Prostate gland (tissue), 2 donors: ENCODE measurements around the gene CCDC146. TPM values are rescaled to one million over a fixed set of nuclear protein-coding genes. Genes with fewer than 3 reads are reported as not detected.

ENCODE experiments used
- DNase-seq: peaks from one replicate; pipeline ENCODE4 v3.0.0-alpha.2; 2019; ENCODE audit warnings: low spot score
- H3K27ac ChIP-seq, 2 donors: fragments of 200-600 bp; sonication (generic); 2 replicates each; pipeline ENCODE4 v1.5.1; 2017 to 2019
- H3K27me3 ChIP-seq: fragments of 200-600 bp; sonication (generic); replicated peaks from 2 replicates; pipeline ENCODE4 v1.5.1; 2019; ENCODE audit not compliant: insufficient read depth
- H3K36me3 ChIP-seq, 2 donors: fragments of 200-600 bp; sonication (generic); 1 replicate in 1 of 2; 2 replicates in 1 of 2; pipeline versions ENCODE4 v1.5.1 to v1.8.1; 2017 to 2019
- H3K4me1 ChIP-seq: fragments of 200-600 bp; sonication (generic); replicated peaks from 2 replicates; pipeline ENCODE4 v1.5.1; 2019
- H3K4me3 ChIP-seq, 2 donors: fragments of 200-600 bp; sonication (generic); 2 replicates each; pipeline ENCODE4 v1.5.1; 2017 to 2019
- H3K9me3 ChIP-seq: fragments of 200-600 bp; sonication (generic); 2 replicates; pipeline ENCODE4 v1.5.1; 2017
- POLR2A ChIP-seq: fragments of 450-650 bp; IDR thresholded peaks from one replicate; pipeline ENCODE4 v1.6.1; 2016; ENCODE audit warnings: antibody characterized with exemption, mild to moderate bottlenecking
- POLR2AphosphoS5 ChIP-seq: sonication (generic); formaldehyde crosslinking; IDR thresholded peaks from one replicate; pipeline ENCODE4 v1.6.1; 2017; ENCODE audit warnings: antibody characterized with exemption
- WGBS: methylation state at CpG from one replicate; pipeline ENCODE4 v1.1.5; 2018; 5-methylcytosine and 5-hydroxymethylcytosine counted together
- intact Hi-C: fragments of 100-400 bp; cut with DNase I; formaldehyde crosslinking; loops from one replicate; pipeline ENCODE4 v1.14.2; 2022
- total RNA-seq, 2 donors: library from RNA; depleted of rRNA; stranded (reverse); fragments of >200 nt; gene quantifications; one replicate each; pipeline ENCODE4 v1.1.0, GENCODE V29; 2016
- TF ChIP-seq, protein P1 (sequence below), 4 experiments: fragments of 200-600 bp in 2 of 4; fragments of 450-650 bp in 2 of 4; sonication (generic) in 2 of 4; IDR thresholded peaks; 1 replicate in 3 of 4; 2 replicates in 1 of 4; pipeline ENCODE4 v1.5.1; 2016 to 2019; ENCODE audit warnings: antibody characterized with exemption in 4 of 4, mild to moderate bottlenecking in 2 of 4, moderate library complexity in 2 of 4

CCDC146 gene
- total RNA-seq, 2 donors from 2014 or later: 16.5 to 21.4 TPM

DNA sequence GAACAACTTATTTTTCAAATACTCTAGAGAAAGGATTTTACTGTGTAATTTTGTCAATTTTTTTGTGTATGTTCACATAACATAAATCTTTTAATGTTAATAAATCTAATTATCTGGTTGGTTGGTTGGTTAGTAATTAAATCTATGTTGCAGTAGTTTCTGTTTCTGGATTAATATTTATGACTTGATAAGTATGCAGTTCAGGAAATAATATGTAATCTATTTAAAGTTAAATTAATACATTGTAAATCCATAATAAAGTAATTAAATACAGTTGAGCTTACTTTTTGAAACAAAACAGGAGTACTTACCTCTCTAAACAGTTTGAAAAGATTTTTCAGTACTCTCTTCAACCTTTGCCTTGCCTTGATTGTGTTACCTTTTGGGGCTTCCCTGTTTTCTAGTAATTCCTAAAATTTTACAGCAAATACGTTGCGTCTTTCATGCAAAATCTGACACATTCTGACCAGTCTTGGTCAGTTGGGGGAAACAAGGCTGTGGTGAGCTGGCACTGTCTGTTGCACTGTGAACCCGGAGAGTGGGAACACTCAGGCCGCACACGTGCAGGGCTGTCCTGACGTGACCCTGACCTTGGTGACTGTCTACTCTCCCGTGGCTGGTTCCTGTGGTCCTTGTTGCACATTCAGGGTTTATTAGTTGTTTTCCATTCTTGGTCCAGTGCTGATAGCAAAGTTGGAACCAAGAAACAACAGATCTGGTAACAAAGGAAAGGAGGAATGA lies 122.8 kb downstream of the CCDC146 start:
- H3K27ac ChIP-seq: no peak overlapping the region
- H3K27me3 ChIP-seq: no peaks in the 10 kb centered on the region
- WGBS: 68% methylated on average over 7 of the region's 7 CpGs
- H3K9me3 ChIP-seq: no peaks in the 10 kb centered on the region
- H3K4me3 ChIP-seq: no peak overlapping the region
- H3K36me3 ChIP-seq: no peaks in the 10 kb centered on the region
- no peak for DNase-seq
- no peaks in the 10 kb centered on the region for H3K4me1 ChIP-seq
- intact Hi-C loops: loop anchor here (10.0 kb wide), 1 partner anchor 120 kb away; the partner anchor contains the start of gene CCDC146
- TF ChIP-seq POLR2A (no peak), POLR2AphosphoS5 (no peak)
- TF ChIP-seq, protein P1, sequence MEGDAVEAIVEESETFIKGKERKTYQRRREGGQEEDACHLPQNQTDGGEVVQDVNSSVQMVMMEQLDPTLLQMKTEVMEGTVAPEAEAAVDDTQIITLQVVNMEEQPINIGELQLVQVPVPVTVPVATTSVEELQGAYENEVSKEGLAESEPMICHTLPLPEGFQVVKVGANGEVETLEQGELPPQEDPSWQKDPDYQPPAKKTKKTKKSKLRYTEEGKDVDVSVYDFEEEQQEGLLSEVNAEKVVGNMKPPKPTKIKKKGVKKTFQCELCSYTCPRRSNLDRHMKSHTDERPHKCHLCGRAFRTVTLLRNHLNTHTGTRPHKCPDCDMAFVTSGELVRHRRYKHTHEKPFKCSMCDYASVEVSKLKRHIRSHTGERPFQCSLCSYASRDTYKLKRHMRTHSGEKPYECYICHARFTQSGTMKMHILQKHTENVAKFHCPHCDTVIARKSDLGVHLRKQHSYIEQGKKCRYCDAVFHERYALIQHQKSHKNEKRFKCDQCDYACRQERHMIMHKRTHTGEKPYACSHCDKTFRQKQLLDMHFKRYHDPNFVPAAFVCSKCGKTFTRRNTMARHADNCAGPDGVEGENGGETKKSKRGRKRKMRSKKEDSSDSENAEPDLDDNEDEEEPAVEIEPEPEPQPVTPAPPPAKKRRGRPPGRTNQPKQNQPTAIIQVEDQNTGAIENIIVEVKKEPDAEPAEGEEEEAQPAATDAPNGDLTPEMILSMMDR (IDR thresholded peaks at IDR 0.05): no peak

- Histone ChIP-seq H3K27ac (no peak overlapping the region), H3K4me1 (no peaks in the 10 kb centered on the region), H3K4me3 (no peak overlapping the region), H3K36me3 (no peaks in the 10 kb centered on the region), H3K27me3 (no peaks in the 10 kb centered on the region), H3K9me3 (no peaks in the 10 kb centered on the region)
- no peak for DNase-seq
- TF ChIP-seq POLR2AphosphoS5 (no peak), POLR2A (no peak)
- TF ChIP-seq, protein P1 (IDR thresholded peaks at IDR 0.05): no peak
- intact Hi-C loops: loop anchor here (10.0 kb wide), 1 partner anchor 121 kb away; the partner anchor contains the start of gene CCDC146
- 72% methylated on average over 5 of the region's 5 CpGs for WGBS
Measured at GRCh38 chr7:77246026-77246640, 123.7 kb downstream of the CCDC146 start.

DNA sequence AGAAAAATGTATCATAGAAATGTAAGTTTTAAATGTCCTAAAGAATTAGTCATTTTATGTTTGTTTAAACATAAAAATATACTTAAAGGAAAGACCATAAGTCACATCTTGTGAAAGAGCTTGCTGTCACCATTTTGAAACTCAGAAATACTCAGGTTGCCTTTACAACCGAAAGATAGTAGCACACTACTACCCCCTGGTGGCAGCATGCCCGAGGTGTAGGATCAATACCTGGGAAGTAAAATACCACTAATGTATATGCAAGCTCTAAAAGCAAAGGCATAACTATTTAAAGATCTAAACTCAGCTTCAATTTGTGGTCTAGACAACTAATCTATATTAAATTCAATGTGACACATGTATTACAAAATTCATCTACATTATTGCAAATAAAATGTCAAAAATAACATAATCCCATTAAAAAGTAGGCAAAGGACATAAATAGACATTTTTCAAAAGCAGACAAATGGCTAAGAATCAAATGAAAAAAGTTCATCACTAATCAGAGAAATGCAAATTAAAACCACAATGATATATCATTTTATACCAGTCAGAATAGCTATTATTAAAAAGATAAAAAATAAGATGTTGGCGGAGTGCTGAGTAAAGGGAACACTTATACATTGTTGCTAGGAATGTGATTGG lies 124.9 kb downstream of the CCDC146 start:
- Histone ChIP-seq H3K4me1 (no peaks in the 10 kb centered on the region), H3K9me3 (no peaks in the 10 kb centered on the region), H3K36me3 (no peaks in the 10 kb centered on the region), H3K27ac (no peak overlapping the region), H3K4me3 (no peak overlapping the region), H3K27me3 (no peaks in the 10 kb centered on the region)
- TF ChIP-seq POLR2AphosphoS5 (peak; percentile 26), POLR2A (no peak)
- TF ChIP-seq, protein P1 (IDR thresholded peaks at IDR 0.05): peak in 3 of 4 experiments; percentile 64 to 76 (median 67)
- 35% methylated on average over 3 of the region's 3 CpGs for WGBS
- peak; percentile 47 for DNase-seq
- intact Hi-C loops: loop anchor here (10.0 kb wide), 1 partner anchor 123 kb away; the partner anchor contains the start of gene CCDC146

DNA sequence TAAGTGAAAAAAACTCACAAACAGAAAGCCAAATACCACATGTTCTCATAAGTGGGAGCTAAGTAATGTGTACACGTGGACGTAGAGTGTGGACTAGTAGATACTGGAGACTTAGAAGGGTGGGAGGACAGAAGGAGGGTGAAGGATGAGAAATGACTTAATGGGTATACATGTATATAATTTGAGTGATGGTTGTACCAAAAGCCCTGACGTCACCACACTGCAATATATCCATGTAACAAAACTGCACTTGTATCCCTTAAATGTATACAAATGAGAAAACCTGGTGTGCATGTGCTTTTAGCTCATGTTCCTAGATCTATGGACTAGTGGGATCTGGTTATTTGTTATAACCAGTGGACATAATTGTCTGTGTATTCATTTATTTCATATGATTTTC lies 125.7 kb downstream of the CCDC146 start:
- no peaks in the 10 kb centered on the region for H3K4me1 ChIP-seq
- 79% methylated on average over 3 of the region's 3 CpGs for WGBS
- H3K27ac ChIP-seq: no peak overlapping the region
- DNase-seq: no peak
- H3K27me3 ChIP-seq: no peaks in the 10 kb centered on the region
- H3K4me3 ChIP-seq: no peak overlapping the region
- H3K36me3 ChIP-seq: no peaks in the 10 kb centered on the region
- H3K9me3 ChIP-seq: no peaks in the 10 kb centered on the region
- intact Hi-C loops: loop anchor here (10.0 kb wide), 1 partner anchor 123 kb away; the partner anchor contains the start of gene CCDC146
- TF ChIP-seq, protein P1 (IDR thresholded peaks at IDR 0.05): no peak
- TF ChIP-seq POLR2AphosphoS5 (no peak), POLR2A (no peak)
